Inferior parietal cortex (tissue), 1 donor: ENCODE results near the gene LRRC38.

Experiments
- DNase-seq: peaks from one replicate; pipeline ENCODE4 v3.0.0-alpha.2; 2016; ENCODE audit errors: extremely low spot score

LRRC38 gene

DNA sequence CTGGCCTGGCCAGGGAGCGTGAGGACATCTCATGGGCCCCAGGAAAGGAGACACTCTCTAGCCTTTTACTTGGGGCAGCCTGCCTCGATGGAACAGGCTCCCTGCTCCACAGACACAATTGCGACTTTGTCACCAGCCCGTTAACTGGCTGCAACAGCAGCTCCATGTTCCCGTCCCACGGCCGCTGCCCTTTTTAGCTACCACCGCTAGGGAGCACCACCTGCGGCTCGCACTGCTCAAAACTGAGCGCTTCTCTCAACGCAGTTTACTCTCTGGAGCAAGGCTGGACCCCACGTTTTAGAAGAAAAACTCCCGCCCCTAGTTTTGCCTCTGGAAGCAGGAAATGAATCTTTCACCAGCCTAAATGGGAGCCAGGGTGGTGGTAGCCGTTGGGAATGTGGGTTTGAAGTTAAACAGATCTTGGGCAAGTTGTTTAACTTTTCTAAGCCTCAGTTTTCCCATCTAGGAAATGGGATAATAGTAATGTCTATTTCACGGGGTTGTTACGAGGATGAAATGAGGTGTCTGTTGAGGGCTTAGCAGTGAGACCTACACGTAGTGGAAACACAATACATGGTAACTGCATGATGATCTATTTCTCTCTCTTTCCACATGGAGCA is 3.5 kb upstream of the LRRC38 start:
- DNase-seq: peak; percentile 14

DNA sequence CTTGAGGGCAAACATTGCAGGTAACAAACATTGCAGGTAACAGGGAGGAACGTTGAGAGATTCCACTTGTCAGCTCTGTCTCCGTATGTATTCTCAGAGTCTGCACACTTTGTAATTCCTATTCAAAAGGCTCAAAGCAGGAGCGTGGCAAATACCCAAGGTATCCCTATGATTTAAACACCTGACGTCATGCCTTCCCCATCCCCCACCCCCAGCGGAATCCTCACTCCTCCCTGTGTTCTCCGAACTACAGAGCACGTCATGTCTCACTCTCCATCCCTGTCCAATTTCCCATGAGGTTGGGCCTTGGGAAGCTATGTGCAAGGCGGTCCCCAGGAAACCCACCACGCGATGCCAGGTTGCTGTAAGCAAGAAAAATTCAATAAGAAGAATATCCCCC is 2.8 kb upstream of the LRRC38 start:
- DNase-seq: no peak

DNA sequence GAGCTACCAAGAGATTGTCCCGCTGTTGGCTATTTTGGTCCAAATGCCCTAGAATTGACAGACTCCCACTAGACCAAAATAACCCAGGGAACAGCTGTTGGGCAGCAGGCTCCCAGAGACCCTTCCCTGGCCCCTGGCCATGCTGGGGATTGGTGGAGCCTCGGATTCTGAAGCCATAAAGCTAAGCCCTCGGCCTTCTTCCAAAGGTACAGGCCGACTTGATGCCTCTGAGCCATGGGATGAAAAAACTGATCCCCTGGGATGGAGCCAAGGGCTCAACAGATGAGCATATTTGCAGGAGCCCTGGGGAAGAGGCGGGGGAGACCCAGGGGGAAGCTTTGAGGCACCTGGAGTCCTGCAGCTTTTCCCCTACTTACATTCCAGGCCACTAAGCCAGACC is 1.0 kb upstream of the LRRC38 start:
- DNase-seq: no peak

DNA sequence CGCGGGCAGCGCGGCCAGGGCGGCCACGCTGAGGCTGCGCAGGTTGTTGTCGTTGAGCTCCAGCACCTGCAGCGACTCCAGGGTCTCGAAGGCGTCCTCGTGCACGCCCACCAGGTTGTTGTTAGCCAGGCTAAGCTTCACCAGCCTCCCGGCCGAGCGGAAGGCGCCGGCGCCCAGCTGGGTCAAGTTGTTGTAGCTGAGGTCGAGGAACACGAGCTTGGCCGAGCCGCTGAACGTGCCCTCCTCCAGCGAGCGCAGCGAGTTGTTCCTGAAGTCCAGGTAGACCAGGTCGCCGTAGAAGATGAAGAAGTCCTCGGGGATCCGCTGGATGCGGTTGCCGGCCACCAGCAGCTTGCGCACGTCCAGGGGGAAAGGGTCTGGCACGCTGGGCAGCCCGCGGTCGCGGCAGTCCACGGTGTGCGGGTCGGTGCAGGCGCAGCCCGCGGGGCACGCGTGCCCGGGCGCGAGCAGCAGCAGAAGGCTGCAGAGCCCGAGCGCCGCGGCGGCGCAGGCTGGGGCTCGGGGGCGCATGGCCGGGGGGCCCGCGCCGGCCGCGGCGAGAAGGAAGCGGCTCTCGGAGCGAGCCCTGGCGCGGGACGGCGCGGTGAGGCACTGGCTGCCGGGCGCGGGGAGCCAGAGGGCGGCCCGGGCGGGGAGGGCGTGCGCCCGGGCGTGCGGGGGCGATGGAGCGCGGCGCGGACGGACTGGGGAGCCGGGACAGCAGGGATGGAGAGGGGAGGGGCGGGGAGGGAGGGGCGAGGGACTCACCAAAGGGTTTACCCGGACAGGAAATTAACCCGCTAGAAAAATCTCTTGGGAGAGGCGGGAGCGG is 524 bp downstream of the LRRC38 start:
- DNase-seq: no peak

DNA sequence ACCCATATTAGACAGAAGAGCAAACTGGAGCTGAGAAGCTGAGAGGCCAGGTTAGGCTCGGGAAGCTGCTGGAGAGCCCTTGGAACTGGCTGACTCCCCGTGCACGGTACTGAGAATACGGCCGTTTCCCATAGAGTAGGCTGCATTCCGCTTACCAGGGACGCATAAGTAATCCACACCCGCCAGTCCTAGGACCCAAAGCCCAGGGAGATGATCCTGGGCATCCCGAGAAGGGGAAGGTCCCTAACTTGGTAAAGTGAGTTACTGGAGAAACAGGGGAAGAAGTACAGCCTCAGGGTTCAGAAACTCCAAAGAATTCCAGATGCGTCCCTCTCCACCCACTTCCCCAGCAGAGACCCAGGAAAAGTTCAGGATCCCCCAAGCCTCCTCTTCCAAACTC is 1.3 kb downstream of the LRRC38 start:
- DNase-seq: no peak

DNA sequence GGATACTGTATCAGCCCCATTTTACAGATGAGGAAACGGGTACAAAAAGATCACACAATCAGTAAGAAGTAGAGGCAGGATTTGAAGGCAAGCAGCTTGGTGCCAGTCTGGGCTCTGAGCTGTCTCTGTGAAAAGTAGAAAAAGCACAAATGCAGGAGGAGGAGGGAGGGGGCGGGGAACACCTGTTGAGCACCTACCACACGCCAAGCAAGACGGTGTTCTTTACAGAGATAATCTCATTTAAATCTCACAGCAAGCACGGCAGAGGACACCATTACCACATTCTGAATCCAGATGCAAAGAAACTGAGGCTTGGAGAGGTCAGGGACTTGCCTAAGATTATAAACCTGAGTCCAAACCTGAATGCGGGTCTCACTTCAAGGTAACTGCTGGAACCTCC is 3.3 kb downstream of the LRRC38 start:
- DNase-seq: no peak

DNA sequence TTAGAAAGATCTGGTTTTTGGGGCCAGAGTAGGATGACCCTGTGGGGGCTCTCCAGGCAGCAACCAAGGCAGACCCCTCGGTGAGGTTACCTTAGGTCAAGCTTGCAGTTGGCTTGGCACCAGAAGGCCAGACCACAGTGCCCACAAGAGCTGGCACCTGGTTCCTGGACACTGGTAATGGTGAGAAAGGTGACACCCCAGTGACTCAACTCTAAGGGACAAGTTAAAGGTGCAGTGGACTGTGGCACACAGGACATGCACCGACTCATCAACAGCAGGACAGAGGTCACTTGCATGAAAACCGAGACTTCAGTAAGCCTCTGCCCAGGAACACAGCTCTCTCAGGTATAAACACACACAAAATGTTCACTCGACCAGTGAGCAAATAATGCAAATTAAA is 6.7 kb downstream of the LRRC38 start:
- DNase-seq: no peak

DNA sequence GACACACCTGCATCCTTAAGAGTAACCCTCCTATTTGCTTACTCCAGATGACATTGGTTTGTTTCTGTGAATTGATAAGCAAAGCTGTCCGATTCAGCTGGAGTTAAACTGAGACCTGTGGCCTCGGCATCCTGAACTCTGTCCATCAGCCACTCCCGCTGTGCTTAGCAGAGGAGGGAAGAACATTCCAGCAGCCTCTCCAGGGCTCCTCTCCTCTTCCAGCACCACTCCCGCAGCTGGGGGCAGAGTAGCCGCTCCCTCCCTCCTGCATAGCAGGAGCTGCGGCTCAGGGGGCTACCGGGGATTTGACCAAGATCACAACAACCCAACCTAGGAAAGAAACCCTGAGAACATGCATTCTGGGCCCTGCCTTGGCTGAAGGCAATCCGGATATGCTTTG is 8.8 kb downstream of the LRRC38 start:
- DNase-seq: no peak

DNA sequence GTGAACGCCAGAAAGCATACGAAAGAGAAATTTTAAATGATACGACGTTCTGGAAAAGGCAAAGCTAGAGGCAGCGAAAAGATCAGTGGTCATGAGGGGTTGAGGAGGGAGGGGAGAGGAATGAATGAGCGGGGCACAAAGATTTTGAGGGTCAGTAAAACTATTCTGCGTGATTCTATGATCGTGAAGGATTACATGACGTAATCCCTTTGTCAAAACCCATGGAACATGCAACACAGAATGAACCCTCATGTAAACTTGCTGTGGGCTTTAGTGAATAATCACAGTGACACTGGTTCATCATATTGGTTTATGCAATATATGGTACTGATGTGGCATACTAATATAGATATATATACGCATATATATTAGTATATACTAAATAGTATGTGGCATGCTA is 13.0 kb downstream of the LRRC38 start:
- DNase-seq: no peak

DNA sequence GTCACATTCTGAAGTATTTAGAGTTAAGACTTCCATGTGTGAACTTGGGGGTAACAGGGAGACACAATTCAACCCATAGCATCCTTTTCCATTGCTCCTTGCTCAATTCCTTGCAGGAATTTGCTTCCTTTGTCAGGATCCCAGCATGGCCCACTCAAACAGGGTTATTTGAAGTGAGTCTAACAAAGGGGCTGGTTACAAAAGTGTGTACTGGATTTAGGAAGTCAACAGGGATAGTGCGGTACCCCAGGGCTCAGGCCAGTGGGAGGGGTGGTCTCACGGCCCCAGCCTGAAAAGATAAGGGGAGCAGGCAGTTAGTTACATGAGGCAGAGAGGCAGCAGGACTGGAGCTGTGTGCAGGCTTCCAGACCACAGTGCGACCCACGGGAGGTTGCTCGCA is 14.4 kb downstream of the LRRC38 start:
- DNase-seq: no peak

DNA sequence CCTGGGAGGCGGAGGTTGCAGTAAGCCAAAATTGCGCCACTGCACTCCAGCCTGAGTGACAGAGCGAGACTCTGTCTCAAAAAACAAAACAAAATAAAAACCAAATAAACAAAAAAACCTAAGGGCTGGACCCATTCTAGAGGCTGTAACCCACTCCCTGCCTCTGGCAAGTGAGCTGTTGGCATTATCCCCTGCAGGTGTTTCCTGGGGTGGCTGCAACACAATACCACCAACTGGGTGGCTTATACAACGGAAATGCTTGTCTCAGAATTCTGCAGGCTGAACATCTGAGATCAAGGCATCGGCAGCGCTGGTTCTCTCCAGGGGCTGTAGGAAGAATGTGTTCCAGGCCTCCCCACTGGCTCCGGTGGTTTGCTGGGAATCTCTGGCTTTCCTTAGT is 15.2 kb downstream of the LRRC38 start:
- no peak for DNase-seq

DNA sequence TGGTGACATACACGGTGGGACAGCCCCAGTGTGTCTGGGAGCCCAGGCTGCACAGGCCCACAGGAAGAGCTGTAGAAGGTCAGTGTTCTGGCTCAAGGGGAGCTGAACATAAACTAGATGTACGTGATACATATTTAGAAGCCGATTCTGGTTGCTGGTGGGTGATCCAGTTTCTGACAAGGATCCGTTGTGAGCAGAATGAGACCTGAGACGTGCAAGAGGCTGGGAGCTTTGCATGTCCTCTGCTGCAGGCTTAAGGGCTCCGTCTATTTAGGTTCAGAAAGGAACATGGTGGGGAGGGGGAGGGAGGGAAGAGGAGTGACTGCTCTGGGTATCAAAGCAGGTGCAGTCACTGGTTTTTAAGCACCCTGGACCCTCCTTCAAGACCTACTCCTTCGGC is 18.6 kb downstream of the LRRC38 start:
- no peak for DNase-seq

DNA sequence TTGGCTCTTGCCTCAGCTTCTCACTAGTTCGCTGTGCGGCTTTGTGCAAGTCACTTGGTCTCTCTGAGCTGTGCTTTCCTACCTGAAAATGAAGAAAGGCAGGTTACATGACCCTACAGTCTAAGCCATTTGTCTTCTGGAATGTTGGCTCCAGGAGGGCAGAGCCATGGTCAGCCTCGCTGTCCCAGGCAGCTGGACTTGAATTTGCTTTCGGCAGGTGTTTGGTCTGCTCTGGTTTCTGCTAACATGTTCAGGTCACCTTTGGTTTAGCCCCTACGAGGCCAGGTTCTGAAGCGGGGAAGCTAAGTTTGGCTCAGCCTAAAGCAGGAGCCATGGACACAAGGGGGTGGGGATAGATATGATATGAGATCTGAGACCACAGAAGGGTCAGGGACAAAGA is 19.1 kb downstream of the LRRC38 start:
- no peak for DNase-seq

DNA sequence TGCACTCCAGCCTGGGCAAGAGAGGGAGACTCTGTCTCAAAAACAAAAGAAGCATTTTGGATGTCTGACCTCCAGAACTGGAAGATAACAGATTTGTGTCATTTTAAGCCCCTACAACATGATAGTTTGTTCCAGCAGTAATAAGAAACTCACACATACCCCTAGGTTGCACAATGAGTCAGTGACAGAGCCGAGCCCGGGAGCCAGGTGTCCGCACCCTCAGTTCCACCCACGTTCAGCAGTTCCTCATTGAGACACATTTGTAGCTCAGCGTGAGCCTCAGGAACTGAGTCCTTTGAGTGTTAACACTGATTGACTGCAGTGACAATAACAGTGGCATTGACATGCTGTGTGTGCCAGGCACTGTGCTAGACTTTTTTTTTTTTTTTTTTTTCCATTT is 19.8 kb downstream of the LRRC38 start:
- no peak for DNase-seq

DNA sequence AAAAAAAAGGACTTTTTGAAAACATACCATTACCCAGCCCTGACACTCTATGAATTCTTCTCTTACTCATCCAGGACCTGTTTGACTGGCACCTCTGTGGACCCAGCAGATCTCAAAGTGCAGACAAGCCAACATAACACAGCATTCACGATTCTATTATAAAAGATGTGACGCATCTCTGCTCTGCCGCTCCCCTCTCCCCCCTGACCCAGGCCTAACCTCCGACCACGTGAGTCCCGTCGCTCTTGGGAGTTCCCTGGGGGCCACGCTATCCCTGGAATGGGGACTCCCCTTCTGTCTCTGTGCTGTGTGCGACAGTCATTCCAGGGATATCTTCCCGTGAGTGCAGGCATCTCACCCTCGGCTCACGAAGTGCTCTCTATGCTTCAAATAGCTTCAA is 21.1 kb downstream of the LRRC38 start:
- DNase-seq: no peak

DNA sequence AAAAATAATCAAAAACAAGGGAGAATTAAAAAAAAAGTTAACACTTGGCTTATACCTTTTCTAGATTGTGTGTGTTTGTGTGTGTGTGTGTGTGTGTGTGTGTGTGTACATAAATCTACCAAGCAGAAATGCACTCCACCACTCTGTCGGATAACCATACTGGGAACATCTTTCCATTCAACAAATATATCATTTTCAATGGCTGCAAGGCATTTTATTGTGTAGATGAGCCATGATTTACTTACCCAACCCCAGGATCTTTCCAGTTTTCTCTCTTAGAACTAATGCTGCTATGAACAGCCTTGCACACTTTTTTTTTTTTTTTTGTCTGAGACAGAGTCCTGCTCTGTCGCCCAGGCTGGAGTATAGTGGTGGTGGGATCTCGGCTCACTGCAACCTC is 25.8 kb downstream of the LRRC38 start:
- DNase-seq: no peak

DNA sequence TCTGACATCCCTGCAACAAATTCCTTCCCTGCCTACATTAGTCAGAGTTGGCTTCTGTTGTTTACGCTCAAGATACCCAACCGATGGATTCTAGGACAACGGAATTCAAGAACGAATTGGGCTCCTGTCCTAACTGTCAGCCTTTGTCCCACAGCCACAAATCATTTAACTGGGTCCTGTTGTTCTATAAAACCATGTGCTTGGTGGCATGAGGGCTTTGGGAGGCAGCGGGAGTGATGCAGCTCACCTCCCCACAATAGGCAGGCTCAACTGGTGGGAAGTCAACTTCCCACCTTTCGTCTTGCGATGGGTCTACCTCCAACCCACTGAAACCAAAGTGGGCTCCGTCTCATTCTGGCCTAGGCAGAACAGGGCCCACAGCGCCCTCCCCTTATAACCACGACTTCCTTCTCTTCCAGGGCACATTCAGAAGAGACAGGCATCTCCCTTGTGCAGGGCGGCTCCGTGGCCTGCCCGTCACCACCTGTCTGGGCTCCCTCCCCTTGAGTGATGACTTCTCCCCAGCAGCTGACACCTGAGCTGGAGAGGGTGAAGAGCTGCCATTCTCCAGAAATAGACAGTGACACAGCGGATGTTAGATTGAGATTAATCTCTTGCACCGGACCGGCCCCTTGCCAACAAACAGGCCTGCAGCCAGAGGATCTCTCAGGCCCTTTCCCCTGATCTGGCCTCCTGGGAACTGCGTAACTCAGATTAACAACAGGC is 26.5 kb downstream of the LRRC38 start:
- DNase-seq: no peak

DNA sequence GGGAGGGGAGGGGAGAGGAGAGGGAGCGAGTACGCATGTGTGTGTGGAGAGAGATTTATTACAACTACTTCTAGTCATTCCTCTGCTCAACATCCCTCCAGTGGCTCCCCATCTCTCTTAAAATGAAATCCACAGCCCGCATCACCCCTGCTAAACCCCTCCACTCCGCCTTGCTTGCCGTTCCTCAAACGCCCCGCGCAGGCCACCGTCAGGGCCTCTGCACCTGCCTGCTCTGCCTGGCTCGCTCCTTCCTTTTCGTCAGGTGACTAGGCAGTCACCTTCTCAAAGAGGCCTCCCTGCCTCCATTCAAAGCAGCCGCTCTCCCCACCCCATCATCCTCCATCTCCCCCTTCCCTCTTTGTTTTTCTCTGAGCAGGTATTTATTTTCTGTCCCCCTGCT is 29.9 kb downstream of the LRRC38 start:
- no peak for DNase-seq

DNA sequence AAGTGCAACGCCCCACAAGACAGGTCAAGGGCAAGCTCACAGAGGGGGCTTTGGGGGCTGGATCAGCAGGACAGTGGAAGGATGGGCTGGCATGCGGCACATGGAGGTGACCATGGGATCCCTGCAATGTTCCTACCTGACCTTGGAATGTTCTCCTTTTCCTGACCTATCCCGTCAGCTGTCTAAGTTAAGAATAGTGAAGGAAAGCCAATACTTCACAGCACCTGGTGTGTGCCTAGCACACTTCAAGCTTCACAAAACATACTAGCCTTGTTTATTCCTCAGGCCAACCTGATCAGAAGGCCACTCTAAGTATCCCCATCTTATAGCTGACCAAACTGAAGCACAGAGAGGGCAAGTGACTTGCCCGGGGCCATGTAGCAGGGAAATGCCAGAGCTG is 31.2 kb downstream of the LRRC38 start:
- DNase-seq: no peak

DNA sequence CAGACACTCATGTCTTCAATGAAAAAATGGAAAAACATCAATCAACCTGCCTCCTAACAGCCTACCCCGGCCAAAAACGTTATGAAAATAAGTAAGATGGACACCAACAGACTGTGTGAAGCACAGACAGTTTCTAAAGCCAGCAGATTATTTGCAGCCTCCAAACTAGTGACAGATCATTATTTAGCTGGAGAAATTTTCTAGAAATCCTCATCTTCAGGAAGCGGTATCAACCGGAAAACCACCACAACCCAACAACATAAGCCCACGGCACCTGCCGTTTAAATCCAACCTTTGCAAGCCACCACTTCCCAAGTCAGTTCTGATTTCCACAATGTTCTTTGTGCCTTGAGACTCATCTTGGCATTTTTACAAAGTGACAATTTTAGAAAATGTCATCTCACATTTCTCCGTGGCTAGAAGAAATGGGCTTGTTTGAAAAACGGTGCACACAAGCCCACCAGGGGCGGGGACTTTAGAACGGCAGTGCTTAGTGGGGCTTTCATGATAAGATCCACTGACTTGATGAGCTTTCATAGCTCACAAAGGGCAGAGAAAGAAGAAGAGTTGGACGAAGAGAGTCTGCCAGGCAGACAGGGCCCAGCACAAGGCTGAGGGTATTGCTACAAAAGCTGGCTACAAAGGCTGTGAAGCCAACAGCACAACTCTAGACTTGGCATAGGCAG is 34.5 kb downstream of the LRRC38 start:
- peak; percentile 4 for DNase-seq

DNA sequence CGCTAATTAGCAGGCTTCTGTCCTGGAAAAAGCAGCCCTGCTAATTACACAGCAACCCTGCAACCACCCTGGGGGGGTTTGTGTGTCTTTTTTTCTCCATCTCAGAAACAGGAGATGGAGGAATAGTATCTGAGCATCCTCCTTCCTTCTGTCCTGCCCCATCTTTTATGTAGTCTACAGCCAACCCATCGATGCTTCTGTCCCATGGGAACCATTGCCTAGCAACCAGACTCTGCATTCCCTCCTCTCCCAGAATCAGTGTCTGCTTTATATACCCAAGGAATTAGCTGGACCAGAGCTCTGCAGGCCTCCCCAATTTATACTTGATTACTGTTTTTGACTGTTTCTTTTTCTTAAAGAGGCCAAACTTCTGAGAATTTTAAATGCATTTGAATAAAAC is 35.1 kb downstream of the LRRC38 start:
- DNase-seq: no peak

DNA sequence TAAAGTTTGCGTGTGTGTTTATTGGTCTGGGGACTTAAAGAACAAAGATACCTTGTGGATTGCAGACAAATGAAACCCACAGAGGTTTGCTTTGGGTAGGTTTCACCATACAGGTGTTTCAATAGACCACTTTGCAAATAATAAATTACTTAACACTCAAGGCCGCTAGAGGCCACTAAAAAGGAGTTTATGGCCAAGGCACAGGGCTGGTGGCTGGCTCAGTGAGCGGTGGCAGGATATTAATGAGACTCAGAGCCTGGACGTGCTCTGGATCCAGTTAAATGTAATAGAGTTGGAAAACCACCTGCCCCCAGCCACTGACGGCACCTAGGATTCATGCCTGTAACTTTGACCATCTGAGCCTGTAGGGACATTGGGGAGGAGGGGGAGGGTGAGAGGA is 44.5 kb downstream of the LRRC38 start:
- DNase-seq: no peak
